HAP-1 (cell line): ENCODE measurements around the gene ZNF334.

ENCODE experiments used
- DNase-seq, 2 experiments: peaks; one replicate each; pipeline ENCODE4 v3.0.0-alpha.2; 2016 to 2020; ENCODE audit warnings: low spot score in 2 of 2
- H3K27me3 ChIP-seq: fragments of 250-450 bp; sonication (Bioruptor Pico); 2 replicates; pipeline ENCODE4 v1.5.1; 2020; ENCODE audit warnings: low read depth, mild to moderate bottlenecking, moderate library complexity
- H3K36me3 ChIP-seq: fragments of 250-450 bp; sonication (Bioruptor Pico); replicated peaks from 2 replicates; pipeline ENCODE4 v1.5.1; 2020; ENCODE audit warnings: mild to moderate bottlenecking
- H3K4me1 ChIP-seq: fragments of 250-450 bp; sonication (Bioruptor Pico); 2 replicates; pipeline ENCODE4 v1.5.1; 2020; ENCODE audit warnings: mild to moderate bottlenecking
- H3K4me3 ChIP-seq: fragments of 250-450 bp; sonication (Bioruptor Pico); 2 replicates; pipeline ENCODE4 v1.5.1; 2020; ENCODE audit warnings: mild to moderate bottlenecking, moderate library complexity
- H3K9me3 ChIP-seq: fragments of 250-450 bp; sonication (Bioruptor Pico); 2 replicates; pipeline ENCODE4 v1.5.1; 2020; ENCODE audit warnings: mild to moderate bottlenecking, moderate library complexity
- in situ Hi-C: fragments of 300-500 bp; cut with MboI; formaldehyde crosslinking; loops from 3 replicates; pipeline ENCODE4 v1.14.3; 2020; ENCODE audit warnings: low sequenced_read_pairs, inconsistent platforms, mixed read lengths

ZNF334 gene

DNA sequence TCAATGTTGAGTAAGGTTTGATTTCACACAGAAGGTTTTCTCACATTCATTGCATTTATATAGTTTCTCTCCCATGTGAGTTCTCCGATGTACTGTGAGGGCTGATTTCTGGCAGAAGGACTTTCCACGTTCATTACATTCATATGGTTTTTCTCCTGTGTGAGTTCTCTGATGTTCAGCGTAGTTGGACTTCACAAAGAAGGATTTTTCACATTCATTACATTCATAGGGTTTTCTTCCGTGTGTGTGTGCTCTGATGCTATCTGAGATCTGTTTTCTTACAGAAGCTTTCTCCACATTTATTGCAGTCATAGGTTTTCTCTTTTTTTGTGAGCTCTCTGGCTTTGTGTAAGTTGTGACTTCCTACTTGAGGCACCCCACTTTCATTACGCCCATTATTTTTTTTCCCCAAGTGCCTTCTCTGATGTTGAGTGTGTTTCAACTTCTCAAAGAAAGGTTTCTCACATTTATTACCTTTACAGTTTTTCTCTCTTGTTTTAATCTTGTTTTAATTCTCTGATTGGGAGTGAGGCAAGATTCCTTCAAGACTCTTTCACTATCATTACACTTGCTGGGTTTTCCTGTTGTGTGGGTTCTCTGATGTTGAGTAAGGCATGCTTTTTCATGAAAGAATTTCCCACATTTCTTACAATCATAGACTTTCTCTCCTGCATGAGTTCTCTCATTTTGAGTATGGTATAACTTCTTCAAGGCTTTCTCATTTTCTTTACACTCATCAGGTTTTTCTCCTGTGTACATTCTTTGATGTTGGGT lies 56.9 kb downstream of the ZNF334 start:
- in situ Hi-C loops: no loop called here
- H3K4me3 ChIP-seq: no peak overlapping the region

GRCh38 chr20:46455729-46456128 lies 57.6 kb downstream of the ZNF334 start:
- H3K4me3 ChIP-seq: no peak overlapping the region
- H3K9me3 ChIP-seq: no peaks in the 10 kb centered on the region

More for the DNA sequence above, 56.9 kb downstream of the ZNF334 start:
- H3K4me1 ChIP-seq: no peaks in the 10 kb centered on the region
- H3K27me3 ChIP-seq: peaks cover 2% of the 10 kb centered on the region; the same call in 1 of the 2 replicates
- DNase-seq: no peak
- no peaks in the 10 kb centered on the region for H3K36me3 ChIP-seq
- H3K9me3 ChIP-seq: no peaks in the 10 kb centered on the region

More at GRCh38 chr20:46455729-46456128, 57.6 kb downstream of the ZNF334 start:
- in situ Hi-C loops: no loop called here
- H3K36me3 ChIP-seq: no peaks in the 10 kb centered on the region
- no peaks in the 10 kb centered on the region for H3K4me1 ChIP-seq
- DNase-seq: no peak
- H3K27me3 ChIP-seq: peaks cover 2% of the 10 kb centered on the region; the same call in 1 of the 2 replicates
